Measurements from ENCODE around the gene FAM20C.

DNA sequence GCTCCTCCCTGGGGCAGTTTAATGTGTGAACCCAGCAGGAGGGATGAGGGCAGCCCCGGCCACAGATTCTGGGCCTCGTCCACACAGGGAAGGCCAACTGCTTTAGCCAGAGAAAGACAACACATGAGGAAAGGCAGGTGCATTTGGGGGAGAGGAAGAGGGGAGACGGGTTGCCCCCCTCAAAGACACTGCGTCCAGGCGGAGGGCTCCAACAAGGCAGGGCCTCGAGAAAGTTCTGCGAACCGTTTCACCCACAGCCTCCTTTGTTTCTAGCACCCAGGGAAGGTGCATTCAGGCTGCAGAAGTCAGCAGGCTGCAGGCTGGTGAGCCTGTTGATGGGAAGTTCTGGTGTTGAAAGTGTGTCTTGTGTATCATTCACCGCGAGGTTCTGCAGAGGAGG, 107.7 kb downstream of the FAM20C start:
- TF ChIP-seq POLR2AphosphoS5 (IDR thresholded peaks at IDR 0.05; ENCODE audit: low read depth) (no peak), GABPA (IDR thresholded peaks at IDR 0.05; ENCODE audit: low read depth) (no peak)
- TF ChIP-seq, protein P1, sequence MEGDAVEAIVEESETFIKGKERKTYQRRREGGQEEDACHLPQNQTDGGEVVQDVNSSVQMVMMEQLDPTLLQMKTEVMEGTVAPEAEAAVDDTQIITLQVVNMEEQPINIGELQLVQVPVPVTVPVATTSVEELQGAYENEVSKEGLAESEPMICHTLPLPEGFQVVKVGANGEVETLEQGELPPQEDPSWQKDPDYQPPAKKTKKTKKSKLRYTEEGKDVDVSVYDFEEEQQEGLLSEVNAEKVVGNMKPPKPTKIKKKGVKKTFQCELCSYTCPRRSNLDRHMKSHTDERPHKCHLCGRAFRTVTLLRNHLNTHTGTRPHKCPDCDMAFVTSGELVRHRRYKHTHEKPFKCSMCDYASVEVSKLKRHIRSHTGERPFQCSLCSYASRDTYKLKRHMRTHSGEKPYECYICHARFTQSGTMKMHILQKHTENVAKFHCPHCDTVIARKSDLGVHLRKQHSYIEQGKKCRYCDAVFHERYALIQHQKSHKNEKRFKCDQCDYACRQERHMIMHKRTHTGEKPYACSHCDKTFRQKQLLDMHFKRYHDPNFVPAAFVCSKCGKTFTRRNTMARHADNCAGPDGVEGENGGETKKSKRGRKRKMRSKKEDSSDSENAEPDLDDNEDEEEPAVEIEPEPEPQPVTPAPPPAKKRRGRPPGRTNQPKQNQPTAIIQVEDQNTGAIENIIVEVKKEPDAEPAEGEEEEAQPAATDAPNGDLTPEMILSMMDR (IDR thresholded peaks at IDR 0.05; ENCODE audit: insufficient read depth, low read length), result no peak

Data from HL-60 (cell line).